Measurements from ENCODE around the gene C2CD2. TPM values are rescaled to one million over a fixed set of nuclear protein-coding genes. Genes with fewer than 3 reads are reported as not detected.

The C2CD2 gene
- total RNA-seq, 2 experiments from 2014 or later: 4.5 to 5.9 TPM

- peaks cover 85% of the 10 kb centered on the region for H3K36me3 ChIP-seq (ENCODE audit: insufficient read depth, low read length)
- intact Hi-C loops (cut with micrococcal nuclease; ENCODE audit: unreplicated experiment): no loop called here
- no peaks in the 10 kb centered on the region for H3K4me1 ChIP-seq (ENCODE audit: insufficient read depth, low read length, poor library complexity, severe bottlenecking)
- DNase-seq (ENCODE audit: low spot score): no peak
- no peaks in the 10 kb centered on the region for H3K79me2 ChIP-seq (ENCODE audit: insufficient read depth, low read depth, low read length)
- no peaks in the 10 kb centered on the region for H3K9me2 ChIP-seq (ENCODE audit: insufficient read depth, low read length)
- no peak for TF ChIP-seq EZH2phosphoT487 (IDR thresholded peaks at IDR 0.05; ENCODE audit: borderline replicate concordance, low read depth, low read length)
- no peak for TF ChIP-seq CTCF (conservative IDR thresholded peaks at IDR 0.05; ENCODE audit: low read length)
- H4K20me1 ChIP-seq (ENCODE audit: insufficient read depth, low read length): no peaks in the 10 kb centered on the region
- H3K9me3 ChIP-seq (ENCODE audit: low read length): peaks cover 13% of the 10 kb centered on the region; the same call in 1 of the 2 replicates
- H3K4me3 ChIP-seq (ENCODE audit: low read depth, low read length, poor library complexity, severe bottlenecking): no peak overlapping the region
- no peak overlapping the region for H3K4me2 ChIP-seq (ENCODE audit: low read length)
- ChIA-PET CTCF (ENCODE audit: unreplicated experiment) (no interaction called here), POLR2A (interaction anchor here (0.7 kb wide), 1 partner anchor 10 kb away, joined by 3 read pairs; no protein-coding TSS in a partner anchor)
- BruUV-seq (replicated peaks): no TSS peak
- no peak overlapping the region for H3K27ac ChIP-seq (ENCODE audit: low read depth, low read length, poor library complexity, severe bottlenecking)
- H2AFZ ChIP-seq (ENCODE audit: low read length): no peak overlapping the region
Measured at GRCh38 chr21:41993744-41994143, 39.9 kb upstream of the C2CD2 start.

DNA sequence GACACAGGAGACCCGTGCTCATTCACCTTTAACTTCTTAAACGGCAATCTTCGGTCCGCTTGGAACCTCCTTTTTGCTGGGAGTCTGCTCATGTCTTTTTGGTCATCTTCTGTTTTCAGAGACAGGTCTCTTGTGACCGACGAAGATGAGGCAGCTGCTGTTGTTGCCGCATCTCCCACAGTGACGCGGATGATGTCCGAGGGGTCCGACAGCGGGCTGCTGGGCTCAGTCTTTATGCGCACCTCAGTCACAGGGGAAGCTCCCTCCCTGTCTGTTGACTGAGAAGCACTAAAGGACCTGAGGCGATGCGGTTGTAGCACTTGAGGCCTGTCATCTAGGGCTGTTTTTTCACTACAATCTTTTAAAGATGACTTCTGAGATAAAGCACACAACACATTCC lies 38.8 kb upstream of the C2CD2 start:
- H3K4me3 ChIP-seq (ENCODE audit: low read depth, low read length, poor library complexity, severe bottlenecking): no peak overlapping the region
- no peak overlapping the region for H3K4me2 ChIP-seq (ENCODE audit: low read length)
- peaks cover 13% of the 10 kb centered on the region; the same call in 1 of the 2 replicates for H3K9me3 ChIP-seq (ENCODE audit: low read length)
- no TSS peak for BruUV-seq (replicated peaks)
- peaks cover 76% of the 10 kb centered on the region for H3K36me3 ChIP-seq (ENCODE audit: insufficient read depth, low read length)
- no peak for DNase-seq (ENCODE audit: low spot score)
- CTCF ChIA-PET (ENCODE audit: unreplicated experiment): no interaction called here
- no peaks in the 10 kb centered on the region for H3K4me1 ChIP-seq (ENCODE audit: insufficient read depth, low read length, poor library complexity, severe bottlenecking)
- no peaks in the 10 kb centered on the region for H3K9me2 ChIP-seq (ENCODE audit: insufficient read depth, low read length)
- H4K20me1 ChIP-seq (ENCODE audit: insufficient read depth, low read length): no peaks in the 10 kb centered on the region
- TF ChIP-seq EZH2phosphoT487 (IDR thresholded peaks at IDR 0.05; ENCODE audit: borderline replicate concordance, low read depth, low read length): no peak
- no peak for TF ChIP-seq CTCF (conservative IDR thresholded peaks at IDR 0.05; ENCODE audit: low read length)
- intact Hi-C loops (cut with micrococcal nuclease; ENCODE audit: unreplicated experiment): no loop called here
- H2AFZ ChIP-seq (ENCODE audit: low read length): no peak overlapping the region
- no peak overlapping the region for H3K27ac ChIP-seq (ENCODE audit: low read depth, low read length, poor library complexity, severe bottlenecking)
- POLR2A ChIA-PET: no interaction called here
- no peaks in the 10 kb centered on the region for H3K79me2 ChIP-seq (ENCODE audit: insufficient read depth, low read depth, low read length)

DNA sequence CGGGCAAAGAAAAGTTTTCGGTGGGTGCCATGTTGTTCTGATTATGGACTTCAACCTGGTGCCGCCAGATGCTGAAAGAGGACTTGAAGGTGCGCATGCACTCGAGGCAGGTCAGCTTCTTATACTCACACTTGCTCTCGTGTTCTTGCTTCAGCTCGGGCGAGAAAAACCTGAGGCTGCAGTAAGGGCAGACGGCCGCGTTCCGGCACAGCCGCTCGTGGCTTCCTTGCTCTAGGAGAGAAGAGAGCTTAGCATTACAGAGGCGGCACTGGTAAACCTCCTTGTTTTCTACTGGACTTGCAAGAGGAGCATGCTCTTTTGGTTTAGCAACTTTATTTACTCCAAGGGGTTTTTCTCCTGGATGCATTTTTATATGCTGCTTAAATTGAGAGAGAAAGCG lies 37.8 kb upstream of the C2CD2 start:
- ChIA-PET POLR2A (no interaction called here), CTCF (ENCODE audit: unreplicated experiment) (no interaction called here)
- Histone ChIP-seq H3K4me3 (ENCODE audit: low read depth, low read length, poor library complexity, severe bottlenecking) (no peak overlapping the region), H2AFZ (ENCODE audit: low read length) (no peak overlapping the region), H3K79me2 (ENCODE audit: insufficient read depth, low read depth, low read length) (no peaks in the 10 kb centered on the region), H3K9me2 (ENCODE audit: insufficient read depth, low read length) (no peaks in the 10 kb centered on the region), H3K4me1 (ENCODE audit: insufficient read depth, low read length, poor library complexity, severe bottlenecking) (no peaks in the 10 kb centered on the region), H3K36me3 (ENCODE audit: insufficient read depth, low read length) (peaks cover 67% of the 10 kb centered on the region), H4K20me1 (ENCODE audit: insufficient read depth, low read length) (no peaks in the 10 kb centered on the region), H3K4me2 (ENCODE audit: low read length) (no peak overlapping the region), H3K27ac (ENCODE audit: low read depth, low read length, poor library complexity, severe bottlenecking) (no peak overlapping the region), H3K9me3 (ENCODE audit: low read length) (peaks cover 10% of the 10 kb centered on the region; the same call in 1 of the 2 replicates)
- TF ChIP-seq CTCF (conservative IDR thresholded peaks at IDR 0.05; ENCODE audit: low read length) (no peak), EZH2phosphoT487 (IDR thresholded peaks at IDR 0.05; ENCODE audit: borderline replicate concordance, low read depth, low read length) (no peak)
- intact Hi-C loops (cut with micrococcal nuclease; ENCODE audit: unreplicated experiment): no loop called here
- BruUV-seq (replicated peaks): no TSS peak
- no peak for DNase-seq (ENCODE audit: low spot score)
